NCI-H2196 (cell line): ENCODE measurements around the gene TEAD1.
A peak's percentile ranks its signal among the peaks of the same experiment; 100 is the strongest.

ENCODE experiments used
- DNase-seq: peaks from one replicate; lab custom pipeline; 2025; ENCODE audit not compliant: unreplicated experiment; lab: John Stamatoyannopoulos, UW

The TEAD1 gene

DNA sequence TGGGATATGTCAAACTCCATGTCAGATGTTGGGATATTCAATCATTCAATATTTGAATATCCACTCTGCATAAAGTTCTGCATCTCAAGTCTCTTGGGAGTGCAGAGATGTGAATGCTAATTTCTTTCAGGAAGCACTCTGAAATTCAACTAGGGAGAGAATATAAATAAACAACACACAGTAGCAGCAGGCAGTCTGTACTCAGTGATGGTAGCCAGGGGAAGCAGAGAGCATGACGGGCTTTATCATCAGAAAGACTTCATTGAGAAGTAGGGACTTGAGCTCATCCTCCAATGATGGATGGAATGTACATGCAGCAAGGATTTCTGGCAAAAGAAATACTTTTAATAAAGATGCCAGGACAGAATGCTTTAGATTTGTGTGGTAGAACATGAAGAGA, 9.8 kb upstream of the TEAD1 start:
- DNase-seq: no peak

DNA sequence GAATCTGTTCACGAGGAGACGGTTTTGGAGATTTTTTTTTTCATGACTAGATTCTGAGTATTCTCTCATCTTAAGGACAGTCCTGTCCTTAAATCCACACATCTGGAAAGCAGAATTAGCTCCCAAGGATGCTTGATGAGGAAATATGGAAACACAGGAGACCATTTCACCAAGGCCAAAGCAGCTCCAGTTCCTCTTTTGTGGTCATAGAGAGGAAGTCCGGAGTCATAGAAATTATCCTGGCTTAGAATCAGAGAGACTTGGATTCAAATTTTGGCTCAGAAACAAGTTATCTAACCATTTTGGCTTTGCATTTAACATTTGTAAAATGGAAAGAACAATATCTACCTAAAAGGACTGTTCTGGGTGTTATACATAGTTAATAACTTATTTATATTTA, 7.3 kb upstream of the TEAD1 start:
- DNase-seq: no peak

DNA sequence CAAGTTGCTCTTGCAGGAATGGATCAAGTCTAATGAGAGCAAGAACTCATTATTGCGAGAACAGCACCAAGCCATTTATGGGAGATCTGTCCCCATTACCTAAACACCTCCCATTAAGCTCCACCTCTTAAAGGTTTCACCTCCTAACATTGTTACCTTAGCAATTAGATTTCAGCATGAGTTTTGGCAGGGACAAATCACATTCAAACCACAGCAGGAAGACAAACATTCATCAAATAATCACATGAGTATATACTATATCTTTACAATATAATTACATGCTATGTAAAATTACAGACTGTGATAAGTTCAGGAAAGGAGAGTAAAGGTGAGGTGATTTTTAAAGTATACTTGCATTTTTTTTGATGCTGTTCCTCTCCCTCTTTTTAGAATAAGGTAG, 6.6 kb upstream of the TEAD1 start:
- DNase-seq: no peak

DNA sequence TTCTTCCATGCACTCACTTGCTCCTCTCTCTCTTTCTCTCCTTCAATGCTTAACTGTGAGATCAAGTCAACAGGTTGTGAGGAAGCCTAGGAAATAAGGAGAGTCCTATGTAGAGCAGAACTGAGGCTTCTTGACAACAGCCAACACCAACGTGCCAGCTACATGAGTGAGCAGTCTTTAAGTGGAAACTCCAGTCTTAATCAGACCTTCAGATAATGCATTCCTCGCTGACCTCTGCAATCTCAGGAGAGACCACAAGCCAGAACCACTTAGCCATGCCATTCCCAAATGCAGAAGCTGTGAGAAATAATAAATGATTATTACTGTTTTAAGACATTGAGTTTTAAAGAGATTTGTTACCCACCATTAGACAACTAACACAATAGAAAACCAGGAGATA, 6.1 kb upstream of the TEAD1 start:
- DNase-seq: no peak

DNA sequence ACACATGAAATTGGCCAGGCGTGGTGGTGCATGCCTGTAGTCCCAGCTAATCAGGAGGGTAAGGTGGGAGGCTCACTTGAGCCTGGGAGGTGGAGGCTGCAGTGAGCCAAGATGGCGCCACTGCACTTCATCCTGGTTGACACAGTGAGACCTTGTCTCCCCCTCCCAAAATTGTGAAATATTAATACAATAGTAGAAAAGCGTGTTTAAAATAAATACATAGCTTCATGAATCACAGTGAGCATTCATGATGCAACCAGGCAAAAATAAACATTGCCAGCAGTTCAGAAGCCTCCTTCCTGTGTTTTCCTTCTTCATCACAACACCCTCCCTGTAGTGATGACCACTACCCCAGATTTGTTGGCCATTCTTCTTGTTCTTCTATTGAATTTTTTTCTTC, 4.3 kb upstream of the TEAD1 start:
- no peak for DNase-seq

DNA sequence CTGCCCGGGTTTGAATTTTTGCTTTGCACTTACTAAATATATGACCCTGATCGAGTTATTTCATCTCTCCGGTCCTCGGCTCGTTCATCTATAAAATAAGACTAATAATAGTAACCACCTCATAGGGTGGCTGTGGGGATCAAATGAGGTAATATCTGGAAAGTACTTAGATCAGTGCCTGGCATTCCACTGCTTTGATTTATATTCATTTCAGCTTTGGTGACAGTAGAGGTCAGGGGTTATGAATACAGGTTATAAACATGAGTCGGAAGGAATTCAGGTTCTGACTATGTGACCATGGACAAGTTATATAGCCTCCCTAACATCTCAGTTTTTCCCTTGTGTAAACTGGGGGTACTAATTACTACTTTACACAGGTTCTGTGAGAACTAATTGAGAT, 2.9 kb upstream of the TEAD1 start:
- no peak for DNase-seq

DNA sequence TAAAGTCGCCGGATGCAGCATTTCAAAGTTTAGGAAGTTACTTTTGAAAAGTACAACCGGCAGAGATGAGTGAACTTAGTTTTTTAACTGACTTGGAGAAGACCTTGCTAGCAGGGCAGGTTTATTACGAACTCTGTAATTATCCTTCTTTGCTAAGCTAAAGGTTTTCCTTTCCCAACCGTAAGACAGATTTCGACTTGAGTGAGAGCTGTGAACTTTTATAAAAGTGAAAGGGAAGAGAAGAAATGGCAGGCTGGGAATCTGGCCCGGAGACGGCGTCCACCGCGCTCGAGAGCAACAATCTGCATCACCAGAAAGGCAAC, 659 bp upstream of the TEAD1 start:
- DNase-seq: no peak

DNA sequence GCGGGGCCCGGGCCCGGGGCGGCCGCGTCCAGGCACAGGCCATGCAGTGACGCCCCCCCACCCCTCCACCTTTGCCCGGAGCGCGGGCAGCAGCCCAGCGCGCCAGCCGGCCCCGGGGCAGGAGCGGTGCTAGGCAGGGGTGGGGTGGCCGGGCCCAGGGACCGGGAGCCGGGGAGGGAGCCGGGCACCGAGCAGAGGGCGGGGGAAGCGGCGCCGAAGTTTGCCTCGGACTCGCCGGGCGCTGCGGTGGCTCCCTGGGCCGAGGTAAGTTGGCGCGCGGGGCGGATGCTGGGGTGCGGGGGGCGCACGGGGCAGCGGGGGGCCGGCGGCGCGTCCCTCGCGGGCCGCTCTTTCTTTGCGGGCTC, 332 bp downstream of the TEAD1 start:
- no peak for DNase-seq

DNA sequence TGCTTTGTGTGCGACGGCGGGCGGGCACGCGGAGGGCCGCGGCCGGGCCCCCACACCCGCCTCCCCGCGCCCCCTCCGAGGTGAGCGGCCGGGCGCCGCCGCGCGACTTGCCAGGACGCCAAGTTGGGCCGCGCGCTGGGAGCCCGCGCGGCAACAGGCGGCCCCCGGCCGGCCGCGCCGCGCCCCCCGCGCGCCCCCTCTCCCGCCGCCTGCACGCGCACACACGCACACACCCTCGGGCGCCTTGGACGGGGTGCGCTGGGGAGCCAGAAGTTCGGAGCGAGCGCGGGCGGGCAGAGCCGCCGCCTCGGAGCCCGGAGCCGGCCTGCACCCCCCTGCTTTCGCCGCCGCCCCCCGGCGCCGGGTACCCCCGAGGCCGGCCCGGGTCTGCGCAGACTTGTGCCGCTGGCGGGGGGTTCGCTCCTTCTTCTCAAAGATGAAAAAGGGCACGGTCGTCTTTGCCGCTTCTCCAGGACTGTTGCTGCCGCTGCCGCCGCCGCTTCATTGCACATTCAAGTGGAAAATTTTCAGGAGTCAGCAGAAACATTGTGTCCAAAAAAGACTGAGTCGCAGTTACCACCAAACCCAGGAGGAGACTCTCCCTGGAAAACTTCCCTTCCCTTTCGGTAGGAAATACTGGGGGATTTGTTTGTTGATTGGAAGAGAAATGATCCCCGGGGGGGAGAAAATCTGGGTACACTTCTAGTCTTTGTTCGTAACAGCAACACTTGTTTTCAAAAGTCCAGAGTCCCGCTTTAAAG, 895 bp downstream of the TEAD1 start:
- peak; percentile 30 for DNase-seq

DNA sequence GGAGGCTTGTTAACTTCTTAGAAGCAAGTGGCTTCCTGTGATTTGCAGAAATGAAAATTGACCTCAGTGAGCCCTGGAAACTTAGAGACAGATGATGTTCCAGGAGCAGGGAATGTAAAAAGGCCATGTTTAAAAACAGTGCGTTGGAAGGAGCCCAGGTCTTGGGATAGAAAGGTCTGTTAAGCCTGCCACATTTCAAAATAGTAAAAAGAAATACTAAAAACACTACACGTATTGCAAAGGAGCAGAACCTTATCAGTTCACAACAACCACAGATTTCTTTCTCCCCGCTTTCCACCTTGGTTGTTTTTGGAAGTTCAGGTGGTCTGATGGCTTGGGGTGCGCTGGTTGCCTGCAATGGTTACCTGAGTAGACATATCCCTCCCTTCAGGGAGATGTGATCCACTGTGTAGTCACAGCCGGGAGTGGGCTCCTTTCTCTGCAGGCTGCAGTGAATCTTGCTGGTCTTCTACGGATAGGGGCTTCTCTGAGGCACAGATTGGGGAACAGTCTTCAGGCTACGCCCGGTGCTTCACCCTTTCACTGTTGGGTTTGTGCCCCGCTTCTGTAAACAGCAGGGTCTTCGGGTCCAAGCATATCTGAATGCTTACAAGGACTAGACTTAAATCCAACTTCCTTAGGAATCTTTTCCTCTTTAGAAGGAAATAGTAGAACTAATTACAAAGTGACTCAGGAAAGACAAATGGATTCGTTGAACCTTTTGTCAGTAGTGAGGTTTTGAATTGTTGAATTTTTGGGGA, 1.9 kb downstream of the TEAD1 start:
- no peak for DNase-seq

DNA sequence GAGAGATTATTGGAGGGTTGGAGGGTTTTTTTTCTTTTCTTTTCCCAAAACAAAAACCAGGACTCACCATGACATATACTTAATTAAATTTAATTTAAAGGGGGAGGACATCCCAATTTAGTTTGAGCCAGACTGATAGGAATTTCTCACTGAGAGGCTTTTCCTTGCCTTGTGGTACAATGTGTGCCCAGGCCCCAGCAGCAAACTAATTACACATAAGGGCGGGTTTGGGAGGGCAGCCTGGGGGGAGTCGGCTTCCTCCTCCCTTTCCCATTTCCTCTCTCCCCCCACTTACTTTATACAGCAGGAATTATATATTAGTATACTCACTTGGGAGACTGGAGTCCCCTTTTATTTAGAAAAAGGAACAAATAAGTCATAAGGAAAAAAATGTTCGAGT, 2.9 kb downstream of the TEAD1 start:
- DNase-seq: no peak

DNA sequence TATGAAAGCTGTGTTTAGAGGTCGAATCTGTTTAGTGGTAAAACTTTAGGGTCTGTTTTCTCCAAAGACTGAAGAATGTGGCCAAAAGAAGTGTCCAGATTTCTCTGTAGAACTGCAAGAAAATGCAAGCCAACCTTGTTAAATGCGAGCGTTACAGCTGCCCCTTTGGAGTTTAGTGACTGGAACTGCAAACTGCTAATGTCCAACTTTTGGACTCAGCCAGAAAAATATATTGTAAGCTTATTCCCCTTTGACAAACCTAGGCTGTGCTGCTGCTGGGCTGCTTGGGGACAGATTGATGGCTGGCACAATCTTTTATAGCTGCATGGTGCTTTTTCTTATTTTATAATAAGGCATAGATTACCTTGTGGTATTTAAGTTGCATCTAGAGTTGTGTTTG, 3.9 kb downstream of the TEAD1 start:
- no peak for DNase-seq

DNA sequence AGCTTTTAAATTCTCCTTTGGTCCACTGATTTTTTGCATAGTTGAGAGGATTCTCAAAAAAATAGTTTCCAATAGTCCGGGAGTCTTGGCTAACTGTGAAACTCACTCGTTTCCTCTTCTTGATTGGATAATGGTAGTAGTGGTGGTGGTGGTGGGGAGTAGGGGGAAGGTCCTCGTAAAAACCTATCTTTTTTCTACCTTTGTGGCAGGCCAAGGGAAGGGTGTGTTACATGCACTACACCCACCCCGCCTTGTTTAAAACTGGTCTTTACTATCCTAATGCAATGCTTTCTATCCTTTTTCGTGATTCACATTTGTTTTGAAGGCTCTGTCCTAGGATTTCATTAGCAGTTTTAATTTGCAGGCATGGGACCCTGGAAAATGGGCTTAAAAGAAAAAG, 4.8 kb downstream of the TEAD1 start:
- DNase-seq: no peak

DNA sequence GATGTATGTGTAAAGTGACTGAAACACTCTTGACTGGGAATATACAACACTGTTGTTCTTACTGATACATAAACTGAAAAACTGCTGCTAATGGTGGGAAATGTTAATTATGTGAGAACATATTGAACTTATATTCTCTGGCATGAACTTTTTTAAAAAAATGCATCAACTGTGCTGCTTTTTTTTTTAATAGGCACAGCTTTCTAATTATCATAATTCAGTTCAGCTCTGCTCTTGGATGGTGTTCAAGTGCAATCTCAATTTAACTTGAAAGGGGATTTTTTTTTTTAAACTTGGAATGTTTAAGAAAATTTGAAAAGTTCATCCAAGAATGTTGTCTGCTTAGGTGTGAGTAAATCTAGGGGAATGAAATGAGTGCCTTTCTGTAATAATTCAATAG, 5.2 kb downstream of the TEAD1 start:
- no peak for DNase-seq

DNA sequence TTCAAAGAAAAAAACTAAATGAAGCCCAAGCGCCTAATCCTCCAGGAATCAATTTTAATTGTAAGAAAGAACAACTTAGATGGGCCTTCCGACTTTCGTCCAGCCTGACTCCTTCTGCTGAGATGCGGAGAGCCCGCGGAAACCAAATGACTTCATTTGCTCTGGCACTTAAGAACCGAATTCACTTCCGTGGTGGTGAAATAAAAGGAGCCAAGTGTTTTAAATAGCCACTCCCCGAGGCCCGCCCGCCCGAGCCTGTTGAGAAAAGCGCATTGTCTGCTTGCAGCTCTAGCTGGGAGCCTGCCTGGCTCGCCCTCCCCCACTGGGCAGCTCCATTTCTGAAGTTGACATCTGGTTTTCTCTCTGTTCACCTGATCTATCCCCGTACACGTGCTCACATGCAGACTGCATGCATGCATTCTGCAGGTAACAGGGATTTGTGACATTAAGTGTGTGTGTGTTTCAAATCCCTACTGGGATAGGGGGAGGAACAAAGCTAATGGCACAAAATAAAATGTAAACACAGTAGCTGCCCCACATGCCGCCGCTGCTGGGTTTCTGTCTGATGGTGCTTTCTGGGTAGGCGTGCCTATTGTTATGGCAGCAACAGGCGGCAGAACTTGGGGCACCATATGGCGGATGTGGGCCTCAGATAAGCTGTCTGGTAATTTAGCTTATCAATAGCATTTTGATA, 6.2 kb downstream of the TEAD1 start:
- peak; percentile 92 for DNase-seq

DNA sequence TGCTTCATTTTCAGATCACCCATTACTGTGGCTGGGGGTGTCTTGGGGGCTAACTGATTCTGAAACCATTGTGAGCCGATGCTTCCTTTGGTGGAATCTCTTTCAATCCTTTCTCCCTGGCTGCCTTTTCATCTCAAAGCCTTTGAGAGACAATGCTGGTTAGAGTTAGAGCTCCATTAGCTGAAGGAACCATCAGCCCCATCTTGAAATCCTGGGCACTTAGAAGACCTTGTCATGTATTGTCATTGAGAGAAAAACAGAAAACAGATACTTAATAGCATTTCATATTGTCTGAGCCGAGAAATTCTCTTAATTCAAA, 6.7 kb downstream of the TEAD1 start:
- no peak for DNase-seq

DNA sequence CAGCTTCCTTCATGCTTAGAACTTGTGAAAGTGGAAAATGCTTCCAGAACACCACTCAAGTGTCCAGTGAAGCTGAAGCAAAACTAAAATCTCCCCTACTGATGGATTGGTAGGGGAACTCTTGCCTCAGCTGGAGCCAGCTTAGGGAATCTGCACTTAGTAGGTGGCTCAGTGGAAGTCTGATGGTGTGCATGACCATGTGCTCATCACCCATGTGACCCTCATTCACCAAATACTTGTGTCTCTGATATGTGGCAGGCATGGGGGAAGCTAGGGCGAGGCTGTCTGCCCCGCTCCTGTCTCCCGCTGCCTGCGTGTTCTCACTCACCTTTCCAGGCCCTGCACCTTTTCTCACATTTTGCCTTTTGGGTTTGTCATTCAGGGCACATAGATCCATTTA, 7.2 kb downstream of the TEAD1 start:
- no peak for DNase-seq

DNA sequence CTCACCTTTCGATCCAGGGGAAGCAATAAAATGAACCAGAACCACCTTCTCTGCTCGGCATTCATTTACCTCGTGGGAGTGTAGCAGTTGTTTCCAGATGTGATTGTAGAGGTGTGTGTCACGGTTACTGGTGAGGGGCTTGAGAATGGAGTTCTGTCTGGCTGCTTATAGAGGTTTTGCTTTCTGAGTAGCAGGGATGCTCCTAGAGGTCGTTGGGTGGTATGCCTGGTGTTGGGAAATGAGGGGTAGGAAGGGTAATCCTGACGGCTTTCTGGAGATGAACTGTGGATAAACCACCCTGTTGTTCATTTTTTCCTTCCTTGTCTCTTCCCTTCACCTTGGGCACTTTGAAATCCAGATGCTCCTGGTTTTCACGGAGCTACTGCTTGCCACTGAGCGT, 8.1 kb downstream of the TEAD1 start:
- DNase-seq: no peak

DNA sequence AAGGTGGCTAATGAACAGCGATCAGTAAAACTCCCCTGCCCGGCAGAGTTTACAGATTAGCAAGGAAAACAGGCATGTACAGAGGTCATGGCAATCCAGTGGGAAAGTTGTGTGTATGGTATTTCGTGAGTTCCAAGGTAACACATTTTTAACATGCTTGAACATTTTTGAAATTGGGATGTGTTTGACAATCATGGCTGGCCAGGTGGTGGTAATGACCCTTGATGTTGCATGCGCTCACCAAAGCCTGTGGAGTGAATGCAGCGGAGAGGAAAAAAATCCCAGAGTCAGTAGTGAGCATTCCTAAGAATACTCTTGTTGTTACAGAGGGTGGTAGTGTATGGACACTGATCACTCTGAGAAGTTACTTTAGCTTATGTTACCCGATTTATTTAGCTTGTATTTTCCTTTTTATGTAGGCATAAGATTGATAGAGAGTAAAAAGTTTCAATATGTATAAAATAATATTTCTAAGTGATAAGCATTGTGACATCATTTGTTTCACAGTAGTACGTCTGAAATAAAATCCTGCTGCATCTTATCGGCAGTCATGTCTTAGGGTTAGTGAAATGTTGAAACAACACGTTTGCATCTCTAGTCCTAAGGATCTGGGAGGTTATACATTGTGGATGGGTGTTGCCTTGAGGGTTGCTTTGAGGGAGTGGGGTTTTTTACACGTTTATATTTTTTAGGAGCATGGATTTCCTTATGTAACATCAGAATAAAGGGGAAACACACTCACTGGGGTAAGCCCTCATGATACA, 8.7 kb downstream of the TEAD1 start:
- no peak for DNase-seq

DNA sequence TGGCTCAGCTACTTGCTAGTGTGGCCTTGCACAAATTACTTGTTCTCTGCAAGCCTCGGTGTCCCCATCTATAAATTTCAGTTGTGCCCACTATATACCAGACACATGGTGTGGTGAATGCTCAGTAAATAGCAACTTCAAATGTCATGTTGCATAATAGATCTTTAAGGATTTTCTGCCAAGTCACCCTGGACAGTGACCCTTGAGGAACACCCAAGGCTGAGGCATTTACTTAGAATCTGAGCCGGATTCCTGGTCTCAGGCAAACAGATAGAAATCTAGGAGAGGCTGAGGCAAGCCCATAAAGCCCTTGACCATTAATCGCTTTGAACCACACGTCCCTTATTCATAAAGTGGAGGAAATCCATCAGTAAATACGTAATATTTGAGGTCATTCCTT, 9.7 kb downstream of the TEAD1 start:
- DNase-seq: no peak

DNA sequence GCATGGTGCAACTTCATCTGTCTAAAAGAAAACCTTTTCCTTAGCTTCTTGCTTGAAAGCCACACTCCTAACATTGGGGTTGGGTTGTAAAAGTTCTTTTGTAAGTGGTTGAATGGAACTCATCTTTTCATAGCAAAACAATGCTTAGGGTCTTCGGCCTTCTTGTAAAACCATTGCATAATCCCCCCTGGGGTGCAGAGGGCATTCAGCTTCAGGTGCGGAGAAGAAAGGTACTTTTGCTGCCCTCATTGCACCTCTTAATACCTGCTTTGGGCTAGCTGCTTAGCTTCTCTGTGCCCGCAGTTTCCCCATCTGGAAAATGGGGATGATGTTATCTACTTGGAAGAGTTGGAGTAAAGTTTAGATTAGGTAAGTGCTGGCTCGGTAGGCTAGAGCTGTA, 10.1 kb downstream of the TEAD1 start:
- no peak for DNase-seq

DNA sequence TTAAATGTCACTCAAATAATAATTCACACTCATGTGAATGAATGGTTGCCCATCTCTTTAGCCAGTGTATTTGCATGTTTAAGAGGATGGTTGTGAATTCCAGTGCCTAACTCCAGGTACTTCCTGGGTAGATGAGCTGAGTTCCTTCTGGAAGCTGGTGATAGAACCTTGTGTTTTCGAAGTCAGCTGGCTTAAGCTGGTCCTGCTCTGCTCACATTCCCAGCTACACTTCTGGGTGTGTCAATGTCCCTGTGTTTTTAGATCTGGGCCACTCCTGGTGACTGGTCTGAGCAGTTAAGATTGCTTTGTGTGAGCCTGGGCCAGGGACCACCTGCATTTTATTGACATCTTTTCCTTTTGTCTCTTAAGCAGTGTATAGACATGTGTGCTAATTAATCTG, 10.6 kb downstream of the TEAD1 start:
- DNase-seq: no peak
